Measurements from ENCODE around the gene ZNF526. TPM values are rescaled to one million over a fixed set of nuclear protein-coding genes. Genes with fewer than 3 reads are reported as not detected.

Gene ZNF526
- total RNA-seq, 4 donors from 2014 or later: 3.9 to 9.8 (median 5.8) TPM

DNA sequence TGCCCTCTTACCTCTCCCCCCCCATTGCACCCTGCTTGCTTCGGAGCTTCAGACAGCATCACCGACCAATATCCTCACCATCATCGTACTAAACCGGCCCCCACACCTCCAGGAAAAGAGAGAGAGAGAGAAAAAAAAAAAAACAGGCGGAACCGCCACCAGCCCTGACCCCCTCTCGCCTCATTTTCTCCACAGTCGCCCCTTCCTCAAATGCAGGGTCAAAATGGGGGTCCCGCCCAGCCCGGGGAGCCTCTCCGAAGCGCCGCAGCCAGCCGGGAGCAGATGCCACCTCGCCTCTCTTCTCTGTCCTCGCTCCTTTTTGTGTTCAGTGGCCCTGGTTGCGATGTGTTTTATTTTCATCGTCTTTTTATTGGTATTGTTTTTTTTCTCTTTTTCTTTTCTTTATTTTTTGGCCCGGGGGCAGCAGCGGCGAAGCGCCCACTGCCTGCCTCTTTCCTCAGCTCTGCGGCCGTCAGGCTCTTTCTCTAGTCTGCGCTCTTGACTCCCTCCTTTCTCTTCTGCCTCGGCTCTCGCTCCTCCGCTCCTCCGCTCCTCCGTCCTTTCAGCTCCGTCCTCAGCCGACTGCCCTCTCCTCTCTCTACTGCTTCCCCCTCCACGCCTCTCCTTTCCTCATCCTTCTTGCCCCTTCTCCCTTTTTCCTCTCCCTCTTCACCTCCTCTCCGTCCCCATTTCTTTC is 44.0 kb upstream of the ZNF526 start:
- TF ChIP-seq, protein P1, sequence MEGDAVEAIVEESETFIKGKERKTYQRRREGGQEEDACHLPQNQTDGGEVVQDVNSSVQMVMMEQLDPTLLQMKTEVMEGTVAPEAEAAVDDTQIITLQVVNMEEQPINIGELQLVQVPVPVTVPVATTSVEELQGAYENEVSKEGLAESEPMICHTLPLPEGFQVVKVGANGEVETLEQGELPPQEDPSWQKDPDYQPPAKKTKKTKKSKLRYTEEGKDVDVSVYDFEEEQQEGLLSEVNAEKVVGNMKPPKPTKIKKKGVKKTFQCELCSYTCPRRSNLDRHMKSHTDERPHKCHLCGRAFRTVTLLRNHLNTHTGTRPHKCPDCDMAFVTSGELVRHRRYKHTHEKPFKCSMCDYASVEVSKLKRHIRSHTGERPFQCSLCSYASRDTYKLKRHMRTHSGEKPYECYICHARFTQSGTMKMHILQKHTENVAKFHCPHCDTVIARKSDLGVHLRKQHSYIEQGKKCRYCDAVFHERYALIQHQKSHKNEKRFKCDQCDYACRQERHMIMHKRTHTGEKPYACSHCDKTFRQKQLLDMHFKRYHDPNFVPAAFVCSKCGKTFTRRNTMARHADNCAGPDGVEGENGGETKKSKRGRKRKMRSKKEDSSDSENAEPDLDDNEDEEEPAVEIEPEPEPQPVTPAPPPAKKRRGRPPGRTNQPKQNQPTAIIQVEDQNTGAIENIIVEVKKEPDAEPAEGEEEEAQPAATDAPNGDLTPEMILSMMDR (IDR thresholded peaks at IDR 0.05; ENCODE audit: low read depth): no peak

DNA sequence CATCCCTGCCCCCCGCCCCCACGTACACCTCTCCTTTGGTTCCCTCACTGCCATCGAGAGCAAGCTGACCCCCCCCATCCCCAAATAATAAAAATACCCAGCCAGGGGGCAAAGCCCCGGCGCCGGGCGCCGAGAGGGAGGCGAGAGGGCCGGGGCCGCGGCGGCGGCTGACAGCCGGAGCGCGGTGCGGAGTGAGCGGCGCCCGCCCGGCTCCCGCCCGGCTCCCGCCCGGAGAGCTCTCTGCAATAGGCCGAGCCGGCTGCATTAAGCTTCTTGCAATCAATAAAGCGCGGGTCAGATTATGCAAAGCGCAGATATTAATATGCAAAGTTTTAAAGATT is 43.5 kb upstream of the ZNF526 start:
- TF ChIP-seq, protein P1 (IDR thresholded peaks at IDR 0.05; ENCODE audit: low read depth): no peak

DNA sequence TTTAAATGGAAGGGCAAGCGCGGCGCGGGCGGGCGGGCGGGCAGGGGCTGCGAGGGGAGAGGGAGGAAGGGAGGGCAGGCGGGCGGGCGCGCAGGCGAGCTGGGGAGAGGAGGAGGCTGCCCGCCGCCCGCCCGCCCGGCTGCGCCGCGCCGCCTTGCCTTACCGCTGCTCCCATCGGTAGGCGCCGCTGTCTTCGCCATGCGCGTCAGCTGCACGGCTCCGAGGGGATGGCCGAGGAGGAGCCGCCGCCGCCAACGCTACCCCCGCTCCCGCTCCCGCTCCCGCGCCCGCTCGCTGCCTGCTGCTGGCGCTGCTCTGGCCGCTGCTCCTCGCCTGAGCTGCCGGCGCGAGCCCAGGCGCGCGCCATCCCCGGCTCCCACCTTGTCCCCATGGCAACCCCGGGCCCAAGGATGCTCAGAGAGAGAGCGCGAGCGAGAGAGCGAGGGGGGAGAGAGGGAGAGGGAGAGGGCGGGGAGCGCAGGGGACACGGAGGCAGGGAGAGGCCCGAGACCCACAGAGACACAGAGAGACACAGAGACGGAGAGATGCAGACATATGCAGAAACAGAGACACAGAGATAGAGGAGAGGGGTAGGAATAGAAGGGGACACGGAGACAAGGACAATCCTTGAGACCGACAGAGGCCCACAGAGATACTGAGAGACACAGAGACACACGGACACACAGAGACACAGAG is 43.0 kb upstream of the ZNF526 start:
- TF ChIP-seq, protein P1 (IDR thresholded peaks at IDR 0.05; ENCODE audit: low read depth): no peak

DNA sequence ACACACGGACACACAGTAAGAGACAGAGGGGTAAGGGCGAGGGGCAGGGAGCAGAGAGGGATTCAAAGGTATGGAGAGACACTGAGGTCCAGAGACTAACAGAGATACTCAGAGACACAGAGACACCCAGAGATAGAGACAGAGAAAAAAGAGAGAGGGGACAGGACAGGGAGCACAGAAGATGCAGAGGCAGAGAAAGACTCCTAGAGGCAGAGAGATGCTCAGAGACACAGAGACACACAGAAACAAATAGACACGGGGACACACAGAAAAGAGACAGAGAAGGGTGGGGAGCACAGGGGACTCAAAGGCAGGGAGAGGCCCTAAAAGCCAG is 42.5 kb upstream of the ZNF526 start:
- TF ChIP-seq, protein P1 (IDR thresholded peaks at IDR 0.05; ENCODE audit: low read depth): no peak

DNA sequence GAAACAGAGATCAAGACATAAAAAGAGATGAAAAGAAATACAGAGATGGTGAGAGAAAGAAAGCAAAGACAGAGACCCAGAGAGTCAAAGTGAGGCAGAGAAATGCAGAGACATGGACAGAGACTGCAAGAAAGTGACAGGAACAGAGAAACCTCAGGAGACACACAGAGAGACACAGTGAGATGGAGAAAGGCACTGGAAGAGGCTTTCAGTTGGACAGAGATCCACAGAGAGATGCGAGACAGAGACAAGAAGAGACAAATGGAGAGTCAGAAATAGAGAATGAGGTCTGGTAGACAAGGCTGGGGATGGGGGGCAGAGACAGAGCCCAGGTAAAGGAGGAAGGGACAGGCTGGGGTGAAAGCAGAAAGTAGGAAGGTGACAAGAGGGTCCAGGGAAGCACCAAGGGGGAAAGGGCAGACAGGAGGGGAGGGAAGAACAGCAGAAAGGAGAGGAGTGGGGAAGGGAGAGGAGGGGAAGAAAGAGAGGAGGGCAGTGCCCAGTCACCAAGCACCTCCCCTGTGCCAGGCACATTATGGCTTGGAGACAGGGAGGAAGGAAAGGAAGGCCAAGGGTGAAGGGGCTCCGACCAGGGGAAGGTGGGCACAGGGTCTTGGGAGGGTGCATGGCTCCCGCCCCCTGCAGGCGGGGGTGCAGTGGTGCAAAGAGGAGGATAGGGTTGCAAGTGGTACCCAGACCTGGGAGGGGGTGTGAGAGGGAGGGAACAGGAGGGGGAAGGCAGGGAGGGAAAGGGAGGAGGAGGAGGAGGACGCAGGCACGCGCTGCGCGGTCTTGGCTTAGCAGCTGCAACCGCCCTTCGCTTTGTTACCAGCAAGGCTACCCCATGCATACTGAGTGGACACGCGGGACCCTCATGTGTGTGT is 41.1 kb upstream of the ZNF526 start:
- TF ChIP-seq, protein P1 (IDR thresholded peaks at IDR 0.05; ENCODE audit: low read depth): no peak

DNA sequence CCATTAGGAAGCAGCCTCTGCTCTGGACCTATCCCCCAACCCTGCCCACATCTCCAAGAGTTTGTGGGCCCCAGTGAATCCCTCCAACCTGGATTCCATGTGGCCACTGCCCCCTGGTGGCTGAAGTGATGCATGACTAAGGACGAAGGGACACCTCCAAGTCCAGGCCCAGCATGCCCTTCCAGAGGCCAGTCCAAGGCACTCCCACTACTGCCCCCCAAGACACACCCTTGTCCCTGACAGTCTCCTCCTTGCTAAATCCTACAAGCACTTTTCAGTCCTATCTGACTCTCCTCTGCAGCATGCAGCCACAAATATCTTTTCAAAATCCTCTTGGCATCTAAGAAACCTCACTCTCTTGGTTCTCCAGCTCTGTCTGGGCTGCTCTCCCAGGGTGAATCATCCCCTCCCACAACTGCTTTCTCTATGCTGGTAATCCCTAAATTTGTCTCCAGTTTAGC is 35.7 kb upstream of the ZNF526 start:
- TF ChIP-seq, protein P1 (IDR thresholded peaks at IDR 0.05; ENCODE audit: low read depth): no peak

DNA sequence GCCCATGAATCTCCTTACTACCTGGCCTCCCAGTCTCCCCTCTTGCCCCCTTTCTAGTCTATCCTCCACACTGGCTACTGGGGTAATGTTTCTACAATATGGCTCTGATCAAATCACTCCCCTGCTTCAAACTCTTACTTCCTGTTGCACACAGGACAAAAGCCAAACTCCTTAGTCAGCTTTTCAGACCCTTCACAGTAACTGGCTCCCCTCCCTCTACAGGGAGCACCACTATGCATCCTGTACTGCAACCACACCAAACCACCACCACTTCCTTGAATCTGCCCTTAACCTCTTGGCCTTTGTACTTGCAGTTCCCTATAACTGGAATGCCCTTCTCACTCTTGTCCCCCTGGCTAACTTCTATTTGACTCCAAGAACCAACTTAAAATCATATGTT is 34.8 kb upstream of the ZNF526 start:
- TF ChIP-seq, protein P1 (IDR thresholded peaks at IDR 0.05; ENCODE audit: low read depth): no peak

All from subcutaneous adipose tissue (tissue), 4 donors.